ENCODE results near the gene SEMA3D. TPM values are rescaled to one million over a fixed set of nuclear protein-coding genes. Genes with fewer than 3 reads are reported as not detected.

SEMA3D gene
- total and polyA plus RNA-seq, 9 of the 15 experiments (the other 6 are each of a cell fraction or from before 2014, with no cell fraction given): 0.01 to 0.10 (median 0.04) TPM; not detected in 1

DNA sequence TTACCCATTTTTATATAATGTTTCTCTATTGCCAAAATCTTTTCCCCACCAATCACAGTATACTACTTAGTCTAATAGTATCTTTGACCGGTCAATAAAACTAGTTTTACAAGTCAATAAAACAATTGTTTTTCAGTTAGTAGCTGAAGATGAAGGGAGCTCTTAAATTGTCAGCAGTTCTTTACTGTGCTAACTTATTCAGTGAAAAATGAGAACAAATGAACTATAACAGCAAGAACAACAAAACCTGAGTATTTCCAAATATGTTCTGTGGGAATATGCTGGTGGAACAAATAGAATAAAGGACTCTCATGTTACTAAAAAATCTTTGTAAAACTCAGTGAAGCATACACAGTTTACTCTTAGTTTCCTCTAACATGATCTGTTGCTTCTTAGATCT, 134.0 kb downstream of the SEMA3D start:
- Histone ChIP-seq H3K79me2 (ENCODE audit: control insufficient read depth, insufficient read depth, low read length) (no peaks in the 10 kb centered on the region), H3K9me1 (ENCODE audit: control insufficient read depth, insufficient read depth, low read length) (no peaks in the 10 kb centered on the region), H3K9ac (ENCODE audit: insufficient read depth in 1 of 2, low read depth in 2 of 2, low read length in 2 of 2) (no peak overlapping the region), H3K4me1 (replicated peaks in 1 of 2; ENCODE audit: control insufficient read depth in 2 of 2, insufficient read depth in 2 of 2, low read length in 2 of 2) (no peaks in the 10 kb centered on the region), H3K4me2 (ENCODE audit: insufficient read depth, low read length) (no peak overlapping the region), H3K4me3 (no peak overlapping the region), H3K36me3 (ENCODE audit: control insufficient read depth, insufficient read depth, low read length) (no peaks in the 10 kb centered on the region), H3K27ac (ENCODE audit: extremely low read depth, low read depth, low read length) (no peak overlapping the region), H3K27me3 (ENCODE audit: control insufficient read depth in 2 of 2, insufficient read depth in 2 of 2, low read length in 2 of 2) (no peaks in the 10 kb centered on the region), H4K20me1 (replicated peaks; ENCODE audit: control insufficient read depth, insufficient read depth, low read length) (no peaks in the 10 kb centered on the region), H2AFZ (ENCODE audit: low read depth, low read length) (no peak overlapping the region), H3K9me3 (replicated peaks; ENCODE audit: control insufficient read depth, insufficient read depth, low read depth, low read length) (no peaks in the 10 kb centered on the region)
- ChIA-PET CTCF (ENCODE audit: low intra/inter-chr PET ratio) (no interaction called here), POLR2A (no interaction called here)
- intact Hi-C loops (cut with micrococcal nuclease) (no loop called here), in situ Hi-C loops (cut with MboI) (no loop called here)
- ATAC-seq: no peak
- TF ChIP-seq KLF1 (tag; IDR thresholded peaks at IDR 0.05): no peak
- no peak for TF ChIP-seq SAFB2 (IDR thresholded peaks at IDR 0.05; ENCODE audit: borderline replicate concordance, low read depth, low read length, severe bottlenecking)
- no peak for TF ChIP-seq ZFX (CRISPR knock-in tag; IDR thresholded peaks at IDR 0.05)
- no peak for TF ChIP-seq ETS2 (tag; IDR thresholded peaks at IDR 0.05; ENCODE audit: borderline replicate concordance, poor library complexity, severe bottlenecking)
- TF ChIP-seq CHD4 (IDR thresholded peaks at IDR 0.05; ENCODE audit: insufficient read depth, insufficient replicate concordance, low read depth, low read length, poor library complexity, severe bottlenecking): no peak
- TF ChIP-seq, protein P1, sequence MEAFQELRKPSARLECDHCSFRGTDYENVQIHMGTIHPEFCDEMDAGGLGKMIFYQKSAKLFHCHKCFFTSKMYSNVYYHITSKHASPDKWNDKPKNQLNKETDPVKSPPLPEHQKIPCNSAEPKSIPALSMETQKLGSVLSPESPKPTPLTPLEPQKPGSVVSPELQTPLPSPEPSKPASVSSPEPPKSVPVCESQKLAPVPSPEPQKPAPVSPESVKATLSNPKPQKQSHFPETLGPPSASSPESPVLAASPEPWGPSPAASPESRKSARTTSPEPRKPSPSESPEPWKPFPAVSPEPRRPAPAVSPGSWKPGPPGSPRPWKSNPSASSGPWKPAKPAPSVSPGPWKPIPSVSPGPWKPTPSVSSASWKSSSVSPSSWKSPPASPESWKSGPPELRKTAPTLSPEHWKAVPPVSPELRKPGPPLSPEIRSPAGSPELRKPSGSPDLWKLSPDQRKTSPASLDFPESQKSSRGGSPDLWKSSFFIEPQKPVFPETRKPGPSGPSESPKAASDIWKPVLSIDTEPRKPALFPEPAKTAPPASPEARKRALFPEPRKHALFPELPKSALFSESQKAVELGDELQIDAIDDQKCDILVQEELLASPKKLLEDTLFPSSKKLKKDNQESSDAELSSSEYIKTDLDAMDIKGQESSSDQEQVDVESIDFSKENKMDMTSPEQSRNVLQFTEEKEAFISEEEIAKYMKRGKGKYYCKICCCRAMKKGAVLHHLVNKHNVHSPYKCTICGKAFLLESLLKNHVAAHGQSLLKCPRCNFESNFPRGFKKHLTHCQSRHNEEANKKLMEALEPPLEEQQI (IDR thresholded peaks at IDR 0.05): no peak
- TF ChIP-seq ZSCAN32 (CRISPR knock-in tag; IDR thresholded peaks at IDR 0.05): no peak
- TF ChIP-seq PURB (CRISPR knock-in tag; IDR thresholded peaks at IDR 0.05; ENCODE audit: low read depth): no peak
- TF ChIP-seq SNRNP70 (optimal IDR thresholded peaks at IDR 0.05; ENCODE audit: low read depth, low read length): no peak
- TF ChIP-seq, protein P2, sequence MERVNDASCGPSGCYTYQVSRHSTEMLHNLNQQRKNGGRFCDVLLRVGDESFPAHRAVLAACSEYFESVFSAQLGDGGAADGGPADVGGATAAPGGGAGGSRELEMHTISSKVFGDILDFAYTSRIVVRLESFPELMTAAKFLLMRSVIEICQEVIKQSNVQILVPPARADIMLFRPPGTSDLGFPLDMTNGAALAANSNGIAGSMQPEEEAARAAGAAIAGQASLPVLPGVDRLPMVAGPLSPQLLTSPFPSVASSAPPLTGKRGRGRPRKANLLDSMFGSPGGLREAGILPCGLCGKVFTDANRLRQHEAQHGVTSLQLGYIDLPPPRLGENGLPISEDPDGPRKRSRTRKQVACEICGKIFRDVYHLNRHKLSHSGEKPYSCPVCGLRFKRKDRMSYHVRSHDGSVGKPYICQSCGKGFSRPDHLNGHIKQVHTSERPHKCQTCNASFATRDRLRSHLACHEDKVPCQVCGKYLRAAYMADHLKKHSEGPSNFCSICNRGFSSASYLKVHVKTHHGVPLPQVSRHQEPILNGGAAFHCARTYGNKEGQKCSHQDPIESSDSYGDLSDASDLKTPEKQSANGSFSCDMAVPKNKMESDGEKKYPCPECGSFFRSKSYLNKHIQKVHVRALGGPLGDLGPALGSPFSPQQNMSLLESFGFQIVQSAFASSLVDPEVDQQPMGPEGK (CRISPR knock-in tag; IDR thresholded peaks at IDR 0.05; ENCODE audit: borderline replicate concordance): no peak
- TF ChIP-seq, protein P3, sequence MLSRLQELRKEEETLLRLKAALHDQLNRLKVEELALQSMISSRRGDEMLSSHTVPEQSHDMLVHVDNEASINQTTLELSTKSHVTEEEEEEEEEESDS (CRISPR knock-in tag; IDR thresholded peaks at IDR 0.05): no peak
- DNase-seq (ENCODE audit: extremely low read depth in 1 of 4, low spot score in 3 of 4): no peak
- 4% methylated on average over 1 of the region's 1 CpG for WGBS (ENCODE audit: insufficient coverage, low coverage, missing lambda C conversion rate)
- BruUV-seq (replicated peaks): no TSS peak
- no peak for FAIRE-seq

Data from K562 (cell line).